HG03196 (cell line): ENCODE results near the gene DHDDS.

Experiments
- ATAC-seq: cut with Tn5 transposase; IDR thresholded peaks from one replicate; pipeline ENCODE4 v1.9.1; 2021; ENCODE audit not compliant: unreplicated experiment

Gene DHDDS

GRCh38 chr1:26417111-26417759, 14.9 kb upstream of the DHDDS start:
- no peak for ATAC-seq

GRCh38 chr1:26418865-26419349, 13.2 kb upstream of the DHDDS start:
- ATAC-seq: no peak

- ATAC-seq: no peak
These were observed 12.6 kb upstream of the DHDDS start for GRCh38 chr1:26419494-26419893.

- ATAC-seq: no peak
These were observed 2.4 kb upstream of the DHDDS start for GRCh38 chr1:26429721-26430120.

- ATAC-seq: no peak
These were observed 672 bp downstream of the DHDDS start for GRCh38 chr1:26432793-26433192.

- ATAC-seq: no peak
These were observed 2.1 kb downstream of the DHDDS start for GRCh38 chr1:26434161-26434752.

- ATAC-seq: no peak
These were observed 5.9 kb downstream of the DHDDS start for GRCh38 chr1:26438041-26438440.

GRCh38 chr1:26440259-26440658, 8.1 kb downstream of the DHDDS start:
- ATAC-seq: no peak

- no peak for ATAC-seq
These were observed 17.7 kb downstream of the DHDDS start for GRCh38 chr1:26449868-26450267.

- no peak for ATAC-seq
These were observed 18.8 kb downstream of the DHDDS start for GRCh38 chr1:26450908-26451307.

- ATAC-seq: no peak
These were observed 20.5 kb downstream of the DHDDS start for GRCh38 chr1:26452459-26453183.

GRCh38 chr1:26459148-26459547, 27.0 kb downstream of the DHDDS start:
- no peak for ATAC-seq

- ATAC-seq: no peak
These were observed 27.5 kb downstream of the DHDDS start for GRCh38 chr1:26459573-26460031.

GRCh38 chr1:26468911-26469310, 36.8 kb downstream of the DHDDS start:
- no peak for ATAC-seq

- no peak for ATAC-seq
These were observed 37.4 kb downstream of the DHDDS start for GRCh38 chr1:26469558-26469957.

- no peak for ATAC-seq
These were observed 38.9 kb downstream of the DHDDS start for GRCh38 chr1:26470878-26471497.

GRCh38 chr1:26471498-26472319, 39.6 kb downstream of the DHDDS start:
- peak; percentile 11 for ATAC-seq

GRCh38 chr1:26472320-26472900, 40.3 kb downstream of the DHDDS start, which contains the start of gene HMGN2:
HMGN2 (plus strand) TSS chr1:26472440; CDS start chr1:26472613, 173 bp downstream.
- peak; percentile 53 for ATAC-seq

GRCh38 chr1:26472901-26473845, 41.1 kb downstream of the DHDDS start:
- peak; percentile 72 for ATAC-seq
